Measurements from ENCODE around the gene RNF103. TPM values are rescaled to one million over a fixed set of nuclear protein-coding genes. Genes with fewer than 3 reads are reported as not detected.

Gene RNF103
- polyA plus RNA-seq, 3 donors, result 1.0 to 31.9 (median 2.2) TPM

- Histone ChIP-seq H3K27me3 (ENCODE audit: control insufficient read depth in 2 of 2, insufficient read depth in 2 of 2, low read length in 2 of 2) (no peaks in the 10 kb centered on the region), H4K20me1 (ENCODE audit: insufficient read depth, low read length) (no peaks in the 10 kb centered on the region), H3K4me3 (replicated peaks in 1 of 3; ENCODE audit: low read depth in 2 of 3, low read length in 3 of 3) (no peak overlapping the region), H2AFZ (ENCODE audit: insufficient read depth, low read depth, low read length, poor library complexity, severe bottlenecking) (no peak overlapping the region), H3K9me3 (replicated peaks in 1 of 2; ENCODE audit: control insufficient read depth in 1 of 2, insufficient read depth in 1 of 2, low read length in 2 of 2) (peaks cover 3 to 5% of the 10 kb centered on the region in 2 donors), H3K9ac (ENCODE audit: insufficient read depth, low read length, poor library complexity, severe bottlenecking) (no peak overlapping the region), H3K36me3 (replicated peaks in 1 of 2; ENCODE audit: control insufficient read depth in 1 of 2, insufficient read depth in 2 of 2, low read length in 2 of 2) (no peaks in the 10 kb centered on the region), H3K27ac (ENCODE audit: low read depth in 1 of 2, low read length in 2 of 2) (no peak overlapping the region), H3K4me2 (replicated peaks; ENCODE audit: extremely low read depth, low read length, poor library complexity, severe bottlenecking) (no peak overlapping the region), H3K4me1 (ENCODE audit: control insufficient read depth in 1 of 2, insufficient read depth in 2 of 2, low read length in 2 of 2) (no peaks in the 10 kb centered on the region), H3K79me2 (ENCODE audit: insufficient read depth, low read length) (no peaks in the 10 kb centered on the region)
- Mint-ChIP-seq H3K4me3 (no peak overlapping the region), H3K27ac (no peak overlapping the region), H3K4me1 (no peaks in the 10 kb centered on the region), H3K36me3 (peaks cover 0 to 2% of the 10 kb centered on the region in 2 donors), H3K9me3 (peaks cover 4 to 24% (median 20%) of the 10 kb centered on the region in 7 donors), H3K27me3 (ENCODE audit: low read depth in 3 of 3) (peaks cover 0 to 5% (median 1%) of the 10 kb centered on the region in 3 donors)
- no peak for DNase-seq
- intact Hi-C loops (cut with micrococcal nuclease), result no loop called here
- no peak for TF ChIP-seq CTCF (IDR thresholded peaks at IDR 0.05)
- 100% methylated on average over 1 of the region's 1 CpG for WGBS (ENCODE audit: insufficient coverage)
Observed at GRCh38 chr2:86646865-86647264, 23.2 kb upstream of the RNF103 start.

- H3K36me3 Mint-ChIP-seq, result peaks cover 0 to 2% of the 10 kb centered on the region in 2 donors
- TF ChIP-seq CTCF (IDR thresholded peaks at IDR 0.05), result no peak
Observed at GRCh38 chr2:86646329-86646728, 22.7 kb upstream of the RNF103 start.

More at GRCh38 chr2:86646329-86646728, 22.7 kb upstream of the RNF103 start:
- peaks cover 4 to 26% (median 17%) of the 10 kb centered on the region in 7 donors for H3K9me3 Mint-ChIP-seq
- H3K27me3 Mint-ChIP-seq (ENCODE audit: low read depth in 3 of 3), result peaks cover 0 to 5% (median 1%) of the 10 kb centered on the region in 3 donors
- no peaks in the 10 kb centered on the region for H3K79me2 ChIP-seq (ENCODE audit: insufficient read depth, low read length)
- no peak overlapping the region for H3K27ac Mint-ChIP-seq
- intact Hi-C loops (cut with micrococcal nuclease), result no loop called here
- 100% methylated on average over 2 of the region's 4 CpGs for WGBS (ENCODE audit: insufficient coverage)
- no peaks in the 10 kb centered on the region for H3K4me1 Mint-ChIP-seq
- peaks cover 3 to 5% of the 10 kb centered on the region in 2 donors for H3K9me3 ChIP-seq (replicated peaks in 1 of 2; ENCODE audit: control insufficient read depth in 1 of 2, insufficient read depth in 1 of 2, low read length in 2 of 2)
- H3K4me3 Mint-ChIP-seq, result no peak overlapping the region
- H2AFZ ChIP-seq (ENCODE audit: insufficient read depth, low read depth, low read length, poor library complexity, severe bottlenecking), result no peak overlapping the region
- H3K4me1 ChIP-seq (ENCODE audit: control insufficient read depth in 1 of 2, insufficient read depth in 2 of 2, low read length in 2 of 2), result no peaks in the 10 kb centered on the region
- H3K4me3 ChIP-seq (replicated peaks in 1 of 3; ENCODE audit: low read depth in 2 of 3, low read length in 3 of 3), result no peak overlapping the region
- no peaks in the 10 kb centered on the region for H3K27me3 ChIP-seq (ENCODE audit: control insufficient read depth in 2 of 2, insufficient read depth in 2 of 2, low read length in 2 of 2)
- no peaks in the 10 kb centered on the region for H4K20me1 ChIP-seq (ENCODE audit: insufficient read depth, low read length)
- DNase-seq, result no peak
- no peak overlapping the region for H3K4me2 ChIP-seq (replicated peaks; ENCODE audit: extremely low read depth, low read length, poor library complexity, severe bottlenecking)
- H3K9ac ChIP-seq (ENCODE audit: insufficient read depth, low read length, poor library complexity, severe bottlenecking), result no peak overlapping the region
- H3K36me3 ChIP-seq (replicated peaks in 1 of 2; ENCODE audit: control insufficient read depth in 1 of 2, insufficient read depth in 2 of 2, low read length in 2 of 2), result no peaks in the 10 kb centered on the region
- H3K27ac ChIP-seq (ENCODE audit: low read depth in 1 of 2, low read length in 2 of 2), result no peak overlapping the region
